NCI-H2227 (cell line): ENCODE results near the gene R3HDML.
A peak's percentile ranks its signal among the peaks of the same experiment; 100 is the strongest.

Experiments used
- DNase-seq: peaks from one replicate; lab custom pipeline; 2025; ENCODE audit not compliant: unreplicated experiment; lab: John Stamatoyannopoulos, UW

The R3HDML gene

DNA sequence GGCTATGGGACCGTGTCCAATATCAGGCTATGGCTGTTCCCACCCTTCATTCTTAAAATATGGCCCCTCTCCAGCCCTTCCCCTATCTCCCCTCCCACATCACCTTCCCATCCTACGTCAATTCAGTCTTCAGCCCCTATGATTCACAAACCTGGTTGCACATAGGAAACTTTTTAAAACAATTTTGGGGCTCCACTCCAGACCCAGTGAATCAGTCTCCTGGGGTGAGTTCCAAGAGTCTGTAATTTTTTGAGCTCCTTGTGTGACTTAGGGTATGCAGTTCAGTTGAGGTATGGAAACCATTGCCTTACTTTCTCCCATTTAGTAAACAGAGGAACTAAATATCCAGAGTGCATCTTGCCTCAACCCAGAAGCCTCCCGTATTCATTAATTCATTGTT lies 24.2 kb downstream of the R3HDML start:
- DNase-seq: no peak

DNA sequence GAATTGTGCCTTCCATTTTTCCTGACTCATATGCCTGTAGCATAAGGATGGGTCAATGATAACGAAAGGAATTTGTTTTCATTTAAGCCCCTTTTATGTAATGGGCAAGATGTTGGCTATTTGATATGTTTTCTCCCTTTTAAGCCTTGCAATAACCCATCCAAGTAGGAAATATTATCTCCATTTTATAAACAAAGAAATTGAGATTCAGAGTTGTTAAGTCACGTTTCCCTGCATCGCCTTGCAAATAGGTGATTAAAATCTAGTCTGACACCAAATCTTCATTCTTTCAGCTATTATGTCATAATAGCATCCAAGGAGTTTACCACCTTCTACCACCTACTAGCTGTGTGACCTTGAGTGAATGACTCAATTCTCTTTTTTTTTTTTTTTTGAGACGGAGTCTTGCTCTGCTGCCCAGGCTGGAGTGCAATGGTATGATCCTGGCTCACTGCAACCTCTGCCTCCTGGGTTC lies 25.7 kb downstream of the R3HDML start:
- DNase-seq: no peak

DNA sequence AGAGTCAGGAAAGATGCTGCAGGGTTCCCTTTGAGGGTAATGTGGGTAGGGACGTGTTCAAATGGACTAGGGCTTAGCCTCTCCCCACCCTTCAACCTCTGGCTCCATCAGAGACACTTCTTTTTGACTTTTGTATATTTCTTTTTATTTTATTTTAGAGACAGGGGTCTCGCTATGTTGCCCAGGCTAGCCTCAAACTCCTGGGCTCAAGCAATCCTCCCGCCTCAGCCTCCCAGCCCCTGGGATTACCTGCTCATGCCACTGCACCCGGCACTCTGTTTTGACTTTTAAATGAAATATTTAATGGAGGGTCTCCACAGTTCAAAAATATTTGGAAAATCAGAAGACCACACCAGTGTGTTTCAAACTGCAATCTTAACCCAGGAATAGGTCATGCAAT lies 27.2 kb downstream of the R3HDML start:
- no peak for DNase-seq

DNA sequence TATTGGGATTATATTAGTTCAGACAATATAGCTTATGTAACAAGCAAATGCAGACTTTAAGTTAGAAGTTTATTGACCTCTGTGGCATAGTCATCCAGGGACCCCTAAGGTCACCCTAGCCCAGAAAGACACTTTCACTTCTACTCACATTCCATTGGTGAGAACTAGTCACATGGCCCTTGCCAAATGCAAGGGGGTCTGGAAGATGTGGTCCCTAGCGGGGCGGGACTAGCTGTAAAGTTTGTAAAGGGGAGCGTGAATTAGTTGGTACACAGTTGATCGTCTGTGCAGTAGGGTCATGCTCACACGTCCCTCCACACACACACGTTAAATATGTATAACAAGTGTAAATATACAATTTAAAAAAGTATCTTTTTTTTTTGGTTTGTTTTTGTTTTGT lies 27.9 kb downstream of the R3HDML start:
- DNase-seq: no peak

DNA sequence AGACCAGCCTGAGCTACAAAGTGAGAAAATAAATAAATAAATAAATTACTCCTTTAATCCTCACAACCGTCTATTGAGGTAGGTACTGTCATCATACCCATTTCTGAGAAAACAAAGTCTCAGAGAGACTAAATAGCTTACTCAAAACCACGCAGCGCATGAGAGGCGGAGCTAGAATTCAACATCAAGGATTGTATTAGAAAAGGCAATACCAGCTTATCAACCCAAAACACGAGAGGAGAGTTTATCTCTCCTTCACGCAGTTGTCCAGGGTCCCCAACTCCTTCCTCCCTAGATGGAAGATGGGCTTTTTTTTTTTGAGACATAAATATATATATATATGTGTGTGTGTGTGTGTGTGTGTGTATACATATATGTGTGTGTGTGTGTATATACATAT lies 30.9 kb downstream of the R3HDML start:
- DNase-seq: no peak

DNA sequence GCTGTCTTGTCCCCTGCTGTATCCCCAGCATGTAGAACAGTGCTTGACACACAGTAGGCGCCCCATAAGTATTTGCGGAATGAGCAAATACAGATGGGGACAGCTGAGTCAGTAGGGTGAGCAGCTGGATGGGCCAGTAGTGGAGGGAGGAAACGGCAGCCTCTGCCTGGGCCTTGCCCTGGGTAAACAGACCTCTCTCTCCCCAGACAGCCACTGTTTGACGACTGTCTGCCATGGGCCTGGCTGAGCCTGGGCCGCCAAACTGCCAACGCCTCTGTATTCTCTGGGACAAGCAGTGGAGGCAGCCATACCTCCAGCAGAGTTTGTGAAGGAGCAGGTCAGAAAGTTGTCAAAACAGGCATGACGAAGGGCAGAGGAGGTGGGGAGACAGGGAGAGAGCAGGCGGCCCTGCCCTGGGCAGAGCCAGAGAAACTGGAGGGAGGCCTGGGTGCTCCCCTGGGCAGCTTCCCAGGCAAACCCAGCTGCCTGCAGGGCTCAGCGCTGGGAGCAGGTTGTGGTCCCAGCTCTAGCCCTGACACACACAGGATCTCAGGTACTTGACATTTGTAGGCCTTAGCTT lies 33.9 kb downstream of the R3HDML start:
- DNase-seq: no peak

DNA sequence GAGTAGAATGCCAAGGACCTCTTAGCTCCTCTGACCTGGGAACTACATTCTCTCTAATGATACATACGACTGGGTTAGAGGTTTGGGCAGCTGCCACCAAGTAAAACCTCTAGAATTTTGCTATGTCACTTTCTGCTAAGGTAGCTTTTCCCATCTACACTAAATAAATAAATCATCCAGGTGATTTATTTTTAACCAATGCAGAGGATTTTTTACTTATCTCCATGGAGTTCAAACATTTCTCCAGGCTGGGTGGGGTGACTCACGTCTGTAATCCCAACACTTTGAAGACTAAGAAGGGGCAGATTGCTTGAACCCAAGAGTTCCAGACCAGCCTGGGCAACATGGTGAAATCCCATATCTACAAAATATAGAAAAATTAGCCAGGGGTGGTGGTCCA lies 45.8 kb downstream of the R3HDML start:
- no peak for DNase-seq

DNA sequence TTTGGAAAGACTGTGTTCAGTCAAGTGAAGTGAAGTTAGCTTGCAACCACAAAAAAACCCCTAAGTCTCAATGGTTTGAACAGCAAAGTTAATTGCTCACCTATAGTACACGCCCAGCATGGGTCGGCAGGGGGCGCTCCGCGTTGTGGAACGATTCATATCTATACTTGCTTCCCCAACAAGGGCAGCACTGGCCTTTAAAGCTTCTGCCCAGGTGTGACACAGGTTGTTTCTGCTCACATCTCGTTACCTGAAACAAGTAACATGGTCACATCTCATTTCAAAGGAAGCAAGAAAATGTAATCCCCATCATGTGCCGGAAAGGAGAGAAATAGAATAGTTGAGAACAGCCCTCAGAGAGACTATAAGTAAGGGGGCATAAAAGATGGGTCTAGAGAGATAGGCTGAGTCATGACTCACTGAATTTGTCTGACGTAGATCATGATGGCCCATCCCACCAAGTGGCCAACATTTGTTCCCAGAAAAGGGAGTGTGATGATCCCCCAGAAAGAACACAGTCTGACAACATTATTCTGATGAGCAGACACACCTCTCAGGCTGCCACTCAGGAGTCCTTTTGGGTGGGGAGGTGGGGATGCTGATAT lies 47.7 kb downstream of the R3HDML start:
- DNase-seq: peak; percentile 84

DNA sequence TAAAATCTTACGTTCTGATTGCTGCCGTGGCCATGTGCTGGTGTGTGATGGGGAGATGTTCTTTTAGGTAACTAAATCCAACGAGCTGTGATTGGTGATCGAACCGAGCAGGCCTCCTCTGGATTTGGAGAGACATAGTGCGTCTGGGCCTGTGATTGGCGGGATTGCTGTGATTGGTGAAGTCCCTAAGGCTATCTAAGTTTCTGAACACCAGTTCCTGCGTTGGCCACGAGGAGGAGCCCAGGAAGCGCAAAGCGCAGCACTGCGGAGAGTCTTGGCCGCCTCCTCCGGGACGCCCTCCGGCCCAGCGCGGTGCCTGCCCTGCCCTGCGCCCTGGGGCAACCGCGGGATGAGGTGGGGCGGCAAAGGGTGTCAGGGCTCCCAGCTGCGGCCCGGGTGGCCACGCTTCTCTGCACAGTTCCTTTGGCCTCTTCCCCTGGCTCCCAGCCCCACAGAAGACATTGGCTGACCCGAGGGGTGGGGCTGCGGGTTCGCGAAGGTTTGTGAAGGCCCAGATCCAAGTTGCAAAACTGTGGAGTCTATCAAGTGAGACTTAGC lies 51.7 kb downstream of the R3HDML start:
- DNase-seq: peak; percentile 54

DNA sequence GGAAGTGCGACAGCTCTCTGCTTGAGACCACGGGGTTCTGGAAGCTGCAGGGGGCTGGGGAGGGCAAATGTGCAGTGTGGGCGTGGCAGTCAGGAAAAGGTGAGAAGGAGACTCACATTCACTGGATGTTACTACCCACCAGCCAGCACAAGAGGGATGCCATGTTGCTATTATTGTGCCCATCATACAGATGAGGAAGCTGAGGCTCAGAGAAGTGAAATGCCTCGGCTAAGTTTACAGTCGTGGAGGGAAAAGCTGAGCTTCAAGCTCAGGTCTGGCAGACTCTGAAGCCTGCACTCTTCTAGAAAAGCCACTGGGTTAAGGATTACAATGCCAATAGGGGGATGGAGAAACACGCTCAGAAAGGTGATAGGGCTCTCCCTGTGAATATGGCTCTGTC lies 53.0 kb downstream of the R3HDML start:
- no peak for DNase-seq

DNA sequence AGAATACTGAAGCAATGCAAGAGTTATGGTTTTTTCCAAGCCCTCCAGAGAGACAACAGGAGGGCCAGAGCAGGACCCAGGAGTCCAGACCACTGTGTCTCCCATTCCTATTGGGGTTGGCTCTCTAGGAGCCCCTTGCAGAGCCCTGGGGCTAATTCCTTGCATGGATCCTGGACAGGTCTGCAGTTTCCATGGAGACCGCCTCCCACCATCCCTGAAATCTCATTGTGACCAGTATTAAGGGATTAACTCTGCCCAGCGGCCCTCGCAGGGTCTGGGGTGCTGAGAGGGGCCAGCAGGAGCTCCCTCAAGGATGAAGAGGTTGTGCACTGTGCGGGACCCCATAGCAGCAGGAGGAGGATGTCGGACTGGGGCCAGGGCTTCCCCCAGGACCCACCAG lies 53.4 kb downstream of the R3HDML start:
- no peak for DNase-seq

DNA sequence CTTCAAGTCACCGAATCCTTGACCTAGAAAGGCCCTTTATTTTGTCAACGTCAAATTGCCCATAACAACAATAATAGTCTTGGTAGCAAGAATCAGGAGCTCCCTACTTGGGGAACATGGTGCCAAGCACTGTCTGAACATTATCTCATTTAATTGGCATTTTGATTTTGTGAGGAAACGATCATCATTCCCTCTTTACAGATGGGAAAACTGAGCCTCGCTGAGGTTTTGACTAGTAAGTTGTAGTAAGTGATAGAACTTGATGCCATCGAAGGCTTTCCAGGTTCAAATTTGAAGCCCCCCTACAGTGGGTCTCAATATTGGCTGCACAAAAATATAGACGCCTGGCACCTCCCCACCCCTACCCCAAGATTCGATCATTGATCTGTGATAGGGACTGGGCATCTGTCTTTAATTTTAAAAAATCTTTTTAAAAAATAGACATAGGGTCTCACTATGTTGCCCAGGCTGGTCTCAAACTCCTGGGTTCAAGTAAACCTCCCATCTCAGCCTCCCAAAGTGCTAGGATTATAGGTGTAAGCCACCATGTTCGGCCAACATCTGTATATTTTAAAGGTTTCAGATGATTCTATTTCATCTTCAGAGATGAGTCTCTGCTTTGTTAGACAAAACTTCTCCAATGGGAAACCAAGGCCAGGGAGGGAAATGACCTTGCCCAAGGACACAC lies 55.4 kb downstream of the R3HDML start:
- no peak for DNase-seq

DNA sequence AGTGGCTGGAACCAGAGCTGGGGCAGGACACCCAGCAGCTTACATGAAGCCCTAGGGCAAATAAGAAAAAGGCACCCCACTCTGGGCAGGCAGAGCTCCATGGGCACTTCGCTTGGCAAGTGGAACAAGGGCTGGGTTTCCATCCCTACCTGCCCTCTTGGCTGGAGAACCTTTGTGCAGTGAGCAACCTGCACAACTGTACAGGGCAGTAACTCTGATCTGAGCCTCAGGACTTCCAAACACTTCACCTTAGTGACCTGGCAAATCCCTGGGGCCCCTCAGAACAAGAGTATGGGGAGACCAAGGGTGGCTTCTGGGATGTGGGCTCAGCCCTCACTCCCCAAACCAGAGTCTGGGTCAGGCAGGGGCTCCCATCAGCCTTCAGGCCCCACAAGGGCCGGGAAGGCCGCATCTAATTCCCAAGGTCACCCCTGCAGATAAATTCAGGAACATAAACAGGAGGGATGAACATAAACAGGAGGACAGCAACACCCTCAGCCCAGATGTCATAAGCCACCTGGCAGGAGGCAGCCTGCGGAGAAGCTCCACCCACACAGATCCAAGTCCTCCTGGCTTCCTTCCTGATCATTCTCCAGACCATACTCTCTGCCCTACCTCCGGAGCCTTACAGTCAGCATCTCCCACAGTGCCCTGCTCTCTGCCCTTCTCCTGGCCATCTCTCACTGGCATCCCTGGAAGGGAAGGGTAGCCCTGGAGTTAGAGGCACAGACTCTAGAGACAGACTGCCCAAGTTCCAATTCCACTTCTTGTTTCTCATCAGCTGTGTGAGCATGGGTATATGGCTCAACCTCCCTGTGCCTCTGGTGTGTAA lies 56.1 kb downstream of the R3HDML start:
- no peak for DNase-seq

DNA sequence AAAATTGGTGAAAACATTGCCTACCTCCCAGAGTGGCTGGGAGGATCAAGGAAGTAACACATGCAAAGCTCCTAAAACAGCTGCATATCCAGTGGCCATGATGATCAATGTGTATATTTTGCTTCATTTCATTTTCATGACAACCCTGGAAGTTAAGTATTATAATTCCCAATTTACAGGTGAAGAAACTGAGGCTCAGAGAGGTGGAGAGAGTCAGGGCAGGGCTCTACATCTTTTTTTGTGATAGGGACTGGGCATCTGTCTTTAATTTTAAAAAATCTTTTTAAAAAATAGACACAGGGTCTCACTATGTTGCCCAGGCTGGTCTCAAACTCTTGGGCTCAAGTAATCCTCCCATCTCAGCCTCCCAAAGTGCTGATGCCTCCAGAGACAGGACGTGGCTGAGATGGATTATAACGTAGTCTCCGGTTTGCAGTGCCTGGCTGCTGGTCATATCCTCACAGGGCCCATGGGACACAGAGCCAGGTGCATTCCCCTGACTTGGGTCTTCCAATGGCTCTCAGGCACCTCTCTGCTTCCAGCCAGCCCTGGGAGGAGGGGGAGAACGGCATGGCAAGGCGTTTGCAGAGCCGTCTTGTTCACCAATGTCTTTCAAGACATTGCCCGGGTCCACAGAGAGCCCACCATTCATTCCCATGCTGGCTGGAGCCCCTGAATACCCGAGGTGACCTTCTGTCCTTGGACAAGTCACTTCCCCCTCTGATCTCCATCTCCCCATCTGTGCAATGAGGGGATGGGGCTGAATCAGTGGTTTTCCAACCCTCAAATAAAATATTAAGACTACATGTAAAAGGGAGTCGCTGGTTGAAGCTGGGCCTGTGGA lies 57.0 kb downstream of the R3HDML start:
- DNase-seq: no peak

DNA sequence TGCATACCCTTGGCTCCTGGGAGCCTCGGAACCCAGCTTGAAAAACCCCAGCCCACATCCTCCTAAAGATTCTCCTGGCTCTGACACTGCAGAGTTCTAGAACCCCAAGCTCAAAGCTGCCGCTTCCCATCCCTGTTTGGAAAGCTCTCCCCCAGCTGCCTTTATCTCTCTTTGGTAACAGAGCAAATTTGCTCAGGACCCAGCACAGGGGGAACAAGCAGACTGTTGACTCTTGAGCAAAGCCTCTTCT lies 57.5 kb downstream of the R3HDML start:
- no peak for DNase-seq

DNA sequence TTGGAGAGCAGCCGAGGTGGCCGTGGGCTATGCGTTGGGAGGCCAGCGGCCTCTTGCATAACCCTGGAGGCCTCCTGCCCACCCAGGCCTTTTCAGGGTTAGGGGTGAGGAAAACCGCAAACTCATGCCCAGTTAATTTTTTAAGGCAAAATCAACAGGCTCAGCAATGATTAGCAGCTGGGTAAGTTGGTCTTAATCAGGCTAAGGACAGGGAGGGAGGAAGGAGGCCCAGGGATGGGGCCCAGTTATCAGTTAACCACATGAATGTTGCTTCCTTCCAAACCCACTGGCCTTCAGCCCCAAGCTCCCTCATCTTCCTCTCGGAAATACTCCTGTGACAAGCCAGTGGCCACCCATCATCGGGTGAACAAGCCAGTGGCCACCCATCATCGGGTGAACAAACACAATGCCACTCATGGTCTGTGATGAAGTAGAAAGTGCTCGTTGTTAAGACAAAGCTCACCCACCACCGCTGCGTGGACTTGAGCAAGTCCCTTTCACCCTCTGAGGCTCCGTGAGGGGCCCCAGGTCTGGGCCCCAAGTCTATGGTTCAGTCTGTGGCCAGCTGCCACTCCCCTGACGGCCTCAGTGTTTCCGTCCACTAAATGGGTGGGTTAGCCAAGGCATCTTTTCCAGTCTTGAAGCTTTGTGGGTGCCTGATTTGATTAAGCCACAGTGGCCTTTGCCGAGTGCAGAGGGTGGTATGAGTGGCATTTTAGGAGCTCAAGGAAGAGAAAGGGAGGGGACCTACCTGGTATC lies 58.0 kb downstream of the R3HDML start:
- no peak for DNase-seq

DNA sequence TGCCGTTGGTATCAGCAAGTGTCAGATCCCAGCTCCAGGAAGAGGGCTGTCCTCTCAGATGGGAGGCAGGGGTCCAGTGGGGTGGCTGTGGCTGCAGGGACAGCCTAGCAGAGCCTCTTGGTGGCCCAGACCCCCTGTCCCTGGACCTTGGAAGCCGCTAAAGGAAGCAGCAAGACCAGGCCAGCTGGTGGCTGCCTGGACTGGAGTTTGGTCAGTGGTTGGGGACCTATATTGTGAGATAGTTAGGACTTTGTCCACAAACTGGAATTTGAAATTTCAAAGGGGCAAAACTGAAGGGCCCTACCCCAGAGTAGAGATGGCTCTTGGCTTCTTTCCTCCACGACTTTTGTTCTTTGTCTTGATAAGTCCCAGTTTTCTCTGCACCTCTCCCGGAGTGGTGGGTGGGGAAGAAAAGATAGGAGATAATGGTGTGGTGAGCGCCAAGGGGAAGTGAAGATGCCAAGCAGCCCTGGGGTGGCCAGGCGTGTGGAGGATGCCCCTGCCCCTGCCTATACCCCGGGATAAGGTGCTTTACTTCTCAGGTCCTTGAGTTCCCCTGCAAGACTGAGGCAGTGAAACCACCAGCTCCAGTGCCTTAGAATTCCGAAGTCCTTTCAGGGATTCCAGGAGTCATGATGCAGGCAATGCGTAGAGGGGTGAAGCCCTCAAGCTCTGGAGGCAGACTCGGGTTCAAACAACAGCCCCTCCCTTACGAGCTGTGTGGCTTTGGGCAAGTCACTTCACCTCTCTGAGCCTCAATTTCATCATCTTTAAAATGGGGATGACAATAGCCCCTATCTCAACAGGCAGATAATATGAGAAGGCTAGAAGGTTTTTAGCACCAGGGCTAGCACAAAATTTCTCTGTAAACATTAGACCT lies 58.9 kb downstream of the R3HDML start:
- DNase-seq: no peak

DNA sequence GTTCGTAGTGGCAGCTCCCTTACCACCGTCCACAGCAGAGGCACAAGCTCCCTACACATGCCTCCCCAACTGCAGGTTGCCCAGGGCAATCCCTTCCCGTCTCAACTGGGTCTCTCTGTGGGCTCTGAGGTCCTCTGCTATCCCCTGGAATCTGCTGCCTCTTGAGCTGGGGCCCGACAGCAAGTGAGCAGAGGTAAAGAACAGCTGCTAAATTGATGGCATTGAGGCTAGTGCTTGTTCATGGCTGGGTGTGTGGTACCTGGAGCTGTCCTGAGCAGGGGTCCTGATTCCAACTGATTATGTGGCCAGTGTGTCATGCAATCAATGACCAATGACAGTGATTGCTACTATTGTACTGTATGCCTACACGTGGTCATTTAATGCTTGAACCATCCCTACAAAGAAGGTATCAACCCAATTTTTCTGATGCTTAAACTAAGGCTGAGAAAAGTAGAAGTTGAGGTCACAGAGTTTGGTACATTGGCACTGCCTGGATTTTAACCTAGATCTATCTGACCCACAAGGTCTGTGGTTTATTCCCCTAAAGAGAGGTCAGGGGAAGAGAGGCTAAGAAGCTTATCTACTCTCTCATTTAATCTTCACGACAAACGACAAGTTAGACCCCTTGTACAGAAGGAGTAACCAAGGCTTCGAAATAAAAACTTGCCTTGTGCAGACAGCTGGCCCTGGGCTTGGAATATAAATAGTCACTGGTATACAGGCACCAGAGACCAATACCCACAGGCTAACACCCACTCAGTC lies 59.7 kb downstream of the R3HDML start:
- DNase-seq: no peak
